Stomach (tissue), 9 donors: Measurements from ENCODE around the gene PRKCA. TPM values are rescaled to one million over a fixed set of nuclear protein-coding genes. Genes with fewer than 3 reads are reported as not detected.

Source experiments
- DNase-seq, 2 donors: peaks; one replicate each; pipeline versions ENCODE4 v3.0.0 to v3.0.0-alpha.2; 2013 to 2019
- H3K27ac ChIP-seq, 5 donors: fragments of 200-600 bp in 4 of 5; sonication (generic) in 4 of 5; one replicate each; pipeline ENCODE4 v1.5.1; 2013 to 2019; ENCODE audit warnings: mild to moderate bottlenecking in 1 of 5, moderate library complexity in 1 of 5
- H3K27me3 ChIP-seq, 3 donors: fragments of 200-600 bp; sonication (generic); one replicate each; pipeline ENCODE4 v1.5.1; 2017 to 2019; ENCODE audit warnings: mixed run types in 1 of 3
- H3K36me3 ChIP-seq, 4 donors: fragments of 200-600 bp; sonication (generic); 1 replicate in 3 of 4; 2 replicates in 1 of 4; pipeline ENCODE4 v1.5.1; 2016 to 2019
- H3K4me1 ChIP-seq, 4 donors: fragments of 200-600 bp; sonication (generic); one replicate each; pipeline ENCODE4 v1.5.1; 2016 to 2019
- H3K4me3 ChIP-seq, 4 donors: fragments of 200-600 bp; sonication (generic) in 3 of 4; one replicate each; pipeline ENCODE4 v1.5.1; 2016 to 2019; ENCODE audit warnings: mild to moderate bottlenecking in 1 of 4
- H3K9me3 ChIP-seq, 4 donors: fragments of 200-600 bp; sonication (generic); one replicate each; pipeline ENCODE4 v1.5.1; 2016 to 2019
- CTCF ChIP-seq, 7 experiments: fragments of 450-650 bp in 4 of 7; fragments of 200-600 bp in 3 of 7; sonication (generic) in 3 of 7; IDR thresholded peaks; one replicate each; pipeline ENCODE4 v1.5.1; 2016 to 2019; ENCODE audit warnings: antibody characterized with exemption in 7 of 7, control low read depth in 2 of 7, mild to moderate bottlenecking in 1 of 7
- EP300 ChIP-seq: sonication (generic); formaldehyde crosslinking; IDR thresholded peaks from one replicate; pipeline ENCODE4 v1.6.1; 2017; ENCODE audit warnings: antibody characterized with exemption
- POLR2A ChIP-seq, 4 donors: fragments of 450-650 bp; IDR thresholded peaks; one replicate each; pipeline ENCODE4 v1.6.1; 2016; ENCODE audit warnings: antibody characterized with exemption in 4 of 4, control low read depth in 2 of 4, mild to moderate bottlenecking in 1 of 4, moderate library complexity in 1 of 4
- POLR2AphosphoS5 ChIP-seq, 3 donors: sonication (generic); formaldehyde crosslinking; IDR thresholded peaks; one replicate each; pipeline ENCODE4 v1.6.1; 2016; ENCODE audit warnings: antibody characterized with exemption in 3 of 3
- WGBS, 5 donors: extraction: QIAGEN DNeasy Blood & Tissue Kit in 3 of 5; methylation state at CpG; one replicate each; pipeline versions ENCODE4 v1.1.5 to v1.1.7; 2013 to 2018; 5-methylcytosine and 5-hydroxymethylcytosine counted together
- intact Hi-C: fragments of 100-400 bp; cut with DNase I; formaldehyde crosslinking; loops from one replicate; pipeline ENCODE4 v1.15.1; 2023; ENCODE audit warnings: low total_unique reads
- polyA plus RNA-seq, 3 donors: library from polyadenylated mRNA; stranded (reverse); fragments of 200-250 nt; gene quantifications; one replicate each; pipeline ENCODE4 v1.2.3, GENCODE V29; 2013
- total RNA-seq, 5 donors: library from RNA; depleted of rRNA; stranded (reverse); fragments of >200 nt; gene quantifications; one replicate each; pipeline versions ENCODE4 v1.1.0 to v1.2.3, GENCODE V29; 2014 to 2016
- donor health status: healthy with polysubstance abuse.
- donor health status: Bipolar disorder and iron deficiency.
- donor health status: healthy.

Gene PRKCA
- total and polyA plus RNA-seq, 8 donors = 2.1 to 41.1 (median 12.2) TPM

- peaks cover 0 to 26% (median 13%) of the 10 kb centered on the region in 4 donors for H3K4me1 ChIP-seq
- no peak for TF ChIP-seq POLR2A (IDR thresholded peaks at IDR 0.05)
- no peak for TF ChIP-seq CTCF (IDR thresholded peaks at IDR 0.05)
- no peak for TF ChIP-seq EP300
- TF ChIP-seq POLR2AphosphoS5 (IDR thresholded peaks at IDR 0.05) = no peak
- H3K27me3 ChIP-seq = no peaks in the 10 kb centered on the region
- H3K9me3 ChIP-seq = no peaks in the 10 kb centered on the region
- intact Hi-C loops = no loop called here
- H3K4me3 ChIP-seq = no peak overlapping the region
- no peaks in the 10 kb centered on the region for H3K36me3 ChIP-seq
- WGBS, 5 donors = 77 to 90% (median 85%) methylated on average over 10 of the region's 10 CpGs
- H3K27ac ChIP-seq = peak overlapping the region in 1 of 5 donors; percentile 62
- DNase-seq = no peak
These were observed 120.9 kb downstream of the PRKCA start for GRCh38 chr17:66423056-66423955.

- no peak for DNase-seq
- H3K4me3 ChIP-seq = no peak overlapping the region
- WGBS, 5 donors = 86 to 94% (median 89%) methylated on average over 12 of the region's 12 CpGs
- no peaks in the 10 kb centered on the region for H3K9me3 ChIP-seq
- no peak for TF ChIP-seq EP300
- no peak for TF ChIP-seq POLR2AphosphoS5 (IDR thresholded peaks at IDR 0.05)
- TF ChIP-seq POLR2A (IDR thresholded peaks at IDR 0.05) = no peak
- TF ChIP-seq CTCF (IDR thresholded peaks at IDR 0.05) = no peak
- intact Hi-C loops = no loop called here
- H3K4me1 ChIP-seq = peaks cover 0 to 34% (median 17%) of the 10 kb centered on the region in 4 donors
- no peaks in the 10 kb centered on the region for H3K36me3 ChIP-seq
- H3K27ac ChIP-seq = no peak overlapping the region
- no peaks in the 10 kb centered on the region for H3K27me3 ChIP-seq
These were observed 123.5 kb downstream of the PRKCA start for GRCh38 chr17:66425756-66426396.

- H3K9me3 ChIP-seq = no peaks in the 10 kb centered on the region
- TF ChIP-seq EP300 (no peak), CTCF (IDR thresholded peaks at IDR 0.05) (no peak), POLR2A (IDR thresholded peaks at IDR 0.05) (no peak), POLR2AphosphoS5 (IDR thresholded peaks at IDR 0.05) (no peak)
- DNase-seq = no peak
- H3K27me3 ChIP-seq = no peaks in the 10 kb centered on the region
- H3K4me3 ChIP-seq = no peak overlapping the region
- no peak overlapping the region for H3K27ac ChIP-seq
- intact Hi-C loops = no loop called here
- 56 to 69% (median 65%) methylated on average over 6 of the region's 6 CpGs for WGBS, 5 donors
- no peaks in the 10 kb centered on the region for H3K36me3 ChIP-seq
- peaks cover 0 to 39% (median 21%) of the 10 kb centered on the region in 4 donors for H3K4me1 ChIP-seq
These were observed 124.1 kb downstream of the PRKCA start for GRCh38 chr17:66426397-66427033.

GRCh38 chr17:66427134-66427533 is 124.7 kb downstream of the PRKCA start:
- H3K27me3 ChIP-seq = no peaks in the 10 kb centered on the region
- WGBS, 5 donors = 96 to 98% (median 97%) methylated on average over 3 of the region's 3 CpGs
- no peak overlapping the region for H3K4me3 ChIP-seq
- no peak for DNase-seq
- H3K36me3 ChIP-seq = no peaks in the 10 kb centered on the region
- no peak overlapping the region for H3K27ac ChIP-seq
- intact Hi-C loops = no loop called here
- TF ChIP-seq POLR2A (IDR thresholded peaks at IDR 0.05) = no peak
- no peak for TF ChIP-seq POLR2AphosphoS5 (IDR thresholded peaks at IDR 0.05)
- TF ChIP-seq EP300 = no peak
- TF ChIP-seq CTCF (IDR thresholded peaks at IDR 0.05) = no peak
- peaks cover 0 to 43% (median 23%) of the 10 kb centered on the region in 4 donors for H3K4me1 ChIP-seq
- no peaks in the 10 kb centered on the region for H3K9me3 ChIP-seq
